Epithelial cell of esophagus (primary cell): ENCODE data around the gene RNLS.

ENCODE experiments used
- DNase-seq: peaks from one replicate; pipeline ENCODE4 v3.0.0; 2010; ENCODE audit warnings: low read depth
- H3K4me3 ChIP-seq: 2 replicates; pipeline ENCODE4 v1.5.1; 2011; ENCODE audit warnings: mild to moderate bottlenecking, low read length, control low read depth
- CTCF ChIP-seq: IDR thresholded peaks from 2 replicates; pipeline ENCODE4 v1.5.1; 2011; ENCODE audit warnings: low read depth, mild to moderate bottlenecking, low read length, control low read depth, inconsistent platforms; ENCODE audit not compliant: insufficient read depth; ENCODE audit errors: missing control alignments

RNLS gene

GRCh38 chr10:88253128-88253527, 330.0 kb downstream of the RNLS start:
- no peak overlapping the region for H3K4me3 ChIP-seq
- no peak for DNase-seq
- TF ChIP-seq CTCF, result no peak

DNA sequence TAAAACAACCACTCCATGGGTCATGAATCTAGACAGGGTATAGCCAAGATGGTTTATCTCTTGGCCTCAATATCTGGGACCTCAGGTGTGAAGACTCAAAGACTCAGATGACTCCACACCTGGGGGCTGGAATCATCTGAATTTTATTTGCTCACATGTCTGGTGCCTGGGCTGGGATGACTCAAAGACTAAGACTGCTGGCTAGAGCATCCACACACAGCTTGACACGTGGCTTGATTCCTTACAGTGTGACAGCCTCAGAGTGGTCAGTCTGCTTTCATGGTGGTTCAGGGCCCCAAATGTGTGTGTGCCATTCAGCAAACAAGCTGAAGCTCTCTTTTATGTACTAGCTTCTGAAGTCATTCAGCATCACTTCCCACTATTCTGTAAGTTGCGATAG, 333.7 kb downstream of the RNLS start:
- DNase-seq, result peak; percentile 64
- H3K4me3 ChIP-seq, result no peak overlapping the region
- TF ChIP-seq CTCF, result no peak

DNA sequence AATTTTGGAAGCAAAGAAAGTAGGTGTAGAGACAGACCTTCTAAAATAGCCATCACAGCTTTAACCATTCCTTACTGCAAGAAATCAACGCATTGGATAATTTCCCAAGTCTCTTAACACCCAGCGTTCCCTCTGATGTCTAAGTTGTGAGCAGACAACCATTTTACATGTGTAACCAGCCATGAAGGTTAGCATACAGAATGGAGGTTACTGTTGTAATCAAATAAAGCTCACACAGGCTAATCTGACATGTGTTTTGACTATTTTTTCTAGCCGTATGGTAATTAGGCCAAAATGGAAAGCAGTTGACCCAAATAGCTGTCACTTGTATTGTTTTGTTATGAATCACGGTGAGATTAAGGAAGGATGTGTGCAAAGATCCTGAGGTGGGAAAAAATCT, 336.4 kb downstream of the RNLS start:
- no peak for TF ChIP-seq CTCF
- no peak for DNase-seq
- H3K4me3 ChIP-seq, result no peak overlapping the region

GRCh38 chr10:88245974-88246511, 337.1 kb downstream of the RNLS start:
- no peak overlapping the region for H3K4me3 ChIP-seq
- no peak for DNase-seq
- TF ChIP-seq CTCF, result no peak

GRCh38 chr10:88244781-88245625, 338.1 kb downstream of the RNLS start:
- no peak for DNase-seq
- no peak overlapping the region for H3K4me3 ChIP-seq
- no peak for TF ChIP-seq CTCF

DNA sequence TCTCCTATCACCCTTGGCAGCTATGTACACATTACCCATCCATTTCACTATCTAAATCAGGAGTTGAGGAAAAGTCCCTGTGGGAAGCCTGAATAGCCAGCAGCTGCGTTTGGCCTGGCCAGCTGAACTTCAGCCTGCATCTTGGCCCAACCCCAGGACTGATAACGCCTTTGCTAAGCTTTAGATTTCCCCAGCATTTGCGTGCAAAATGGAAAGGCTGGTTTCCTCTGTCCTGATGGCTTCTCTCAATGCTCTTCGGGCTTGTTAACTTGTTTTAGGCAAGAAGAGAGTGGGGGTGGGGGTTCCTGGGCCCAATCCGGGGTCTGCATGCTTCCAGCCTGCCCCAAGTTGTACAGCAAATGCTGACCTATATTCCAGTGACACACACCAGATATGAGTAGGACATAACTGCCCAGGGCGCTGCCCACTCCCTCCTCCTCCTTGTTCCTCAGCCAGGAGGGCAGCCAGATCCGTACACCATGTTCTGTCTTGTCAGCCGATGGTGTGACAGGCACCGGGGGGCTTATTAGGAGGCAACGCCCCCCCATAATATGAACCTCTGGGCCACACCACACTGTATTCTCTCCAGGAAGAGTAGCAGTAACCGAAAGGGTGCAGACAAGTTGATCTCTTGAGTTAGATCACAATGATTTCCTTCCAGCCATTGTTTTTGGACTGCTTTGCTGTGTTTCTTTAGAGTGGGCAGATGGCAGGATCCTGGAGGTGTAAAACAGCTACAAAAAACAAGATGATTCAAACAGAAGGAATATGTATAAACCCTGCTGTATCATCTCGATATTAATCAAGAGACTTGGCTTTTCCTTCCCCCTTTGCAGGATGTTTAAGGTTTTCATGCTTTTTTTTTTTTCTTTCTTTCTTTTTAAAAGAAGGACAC, 339.0 kb downstream of the RNLS start:
- H3K4me3 ChIP-seq, result no peak overlapping the region
- TF ChIP-seq CTCF, result no peak
- no peak for DNase-seq
